RKO (cell line): ENCODE data around the gene TTF2.
A peak's percentile ranks its signal among the peaks of the same experiment; 100 is the strongest.

Experiments used
- DNase-seq: peaks from one replicate; pipeline ENCODE4 v3.0.0-alpha.2; 2016; ENCODE audit warnings: low spot score

Gene TTF2

GRCh38 chr1:117059678-117060440 lies at the start of gene TTF2:
Gene TTF2 (plus strand): TSS chr1:117060326. CDS start chr1:117060347, 21 bp downstream.
- peak; percentile 99 for DNase-seq

DNA sequence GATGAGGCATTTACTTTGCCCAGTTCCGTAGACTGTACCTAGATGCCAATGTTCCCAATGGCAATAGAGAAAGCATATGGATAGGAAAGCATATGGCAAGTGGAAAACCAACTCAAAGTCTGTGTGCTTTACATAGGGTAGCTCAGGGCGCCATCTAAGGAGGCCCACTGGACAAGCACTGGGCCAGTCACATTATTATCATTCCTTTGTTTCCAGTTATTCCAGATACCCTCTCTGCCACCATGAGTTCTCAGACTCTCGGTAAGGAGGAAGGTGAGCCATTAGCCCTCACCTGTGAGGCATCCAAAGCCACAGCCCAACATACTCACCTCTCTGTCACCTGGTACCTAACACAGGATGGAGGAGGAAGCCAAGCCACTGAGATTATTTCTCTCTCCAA lies 48.8 kb upstream of the TTF2 start:
- DNase-seq: no peak

- no peak for DNase-seq
Observed at GRCh38 chr1:117013309-117013858, 46.7 kb upstream of the TTF2 start.

DNA sequence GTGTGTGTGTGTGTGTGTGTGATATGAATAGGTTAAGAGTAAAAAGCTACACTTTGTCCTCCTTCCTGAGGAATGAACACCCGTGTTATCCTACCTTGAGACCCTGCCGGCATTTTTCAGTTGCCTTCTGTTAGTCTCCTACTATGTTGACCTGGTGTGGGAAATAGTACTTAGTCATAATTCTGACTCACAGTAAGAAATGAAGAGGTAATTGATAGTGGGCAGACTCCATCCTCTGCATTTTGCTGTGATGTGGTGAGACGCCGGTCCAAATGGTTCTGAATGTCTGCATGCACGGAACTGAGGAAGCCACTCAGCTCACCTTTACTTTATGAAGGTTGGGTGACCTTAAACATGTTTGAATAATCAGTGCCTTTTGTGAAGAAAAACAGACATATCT lies 45.9 kb upstream of the TTF2 start:
- DNase-seq: no peak

- DNase-seq: no peak
Observed at GRCh38 chr1:117015724-117016123, 44.4 kb upstream of the TTF2 start.

- DNase-seq: no peak
Observed at GRCh38 chr1:117017062-117017461, 43.1 kb upstream of the TTF2 start.

DNA sequence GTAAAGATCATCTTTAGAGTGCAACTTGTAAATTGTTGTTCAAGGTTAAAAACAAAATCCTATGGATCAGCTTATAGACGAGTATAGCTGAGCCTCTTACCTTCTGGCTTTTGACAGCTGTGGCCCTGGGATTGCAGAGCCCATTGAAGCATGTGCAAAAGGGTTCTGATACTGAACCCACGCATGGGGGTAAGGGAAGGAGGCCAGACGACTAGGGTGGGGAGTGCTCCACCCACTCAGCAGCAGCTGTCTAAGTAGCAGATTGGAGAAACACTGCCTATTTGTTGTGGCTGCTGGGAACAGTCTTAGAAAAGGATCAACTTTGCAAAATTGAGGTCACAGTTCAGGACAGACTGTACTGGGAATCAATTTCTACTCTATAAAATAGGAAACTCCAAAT lies 42.5 kb upstream of the TTF2 start:
- no peak for DNase-seq

DNA sequence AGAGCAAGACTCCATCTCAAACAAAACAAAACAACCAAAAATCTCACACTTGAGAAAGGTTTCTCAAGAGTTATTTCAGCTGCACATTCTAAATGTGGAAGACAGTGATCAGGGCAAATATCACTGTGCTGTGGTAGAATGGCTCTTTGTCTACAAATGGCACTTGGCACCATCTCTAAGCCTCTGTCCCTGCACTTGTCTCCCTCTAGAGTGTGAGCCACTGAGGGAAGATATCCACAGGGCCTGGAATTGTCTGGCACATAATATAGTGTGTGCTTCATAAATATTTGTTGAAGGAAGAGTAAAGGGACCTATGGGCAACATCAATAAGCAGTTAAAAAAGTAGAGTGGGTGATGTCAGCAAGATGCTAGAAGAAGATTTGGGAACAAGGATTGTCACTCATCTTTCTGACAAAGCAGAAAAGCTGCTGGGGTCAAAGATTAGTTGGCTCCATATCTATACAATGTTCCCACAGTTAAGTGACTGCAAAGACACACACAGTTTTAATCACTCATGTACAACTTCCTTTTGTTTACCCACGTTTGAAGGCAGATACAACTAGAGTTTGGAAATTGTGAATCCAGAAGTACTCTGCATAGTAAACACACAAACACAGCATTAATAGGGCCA lies 39.5 kb upstream of the TTF2 start:
- DNase-seq: no peak

- no peak for DNase-seq
Observed at GRCh38 chr1:117022114-117022513, 38.0 kb upstream of the TTF2 start.

GRCh38 chr1:117025568-117025967 lies 34.6 kb upstream of the TTF2 start:
- DNase-seq: no peak

DNA sequence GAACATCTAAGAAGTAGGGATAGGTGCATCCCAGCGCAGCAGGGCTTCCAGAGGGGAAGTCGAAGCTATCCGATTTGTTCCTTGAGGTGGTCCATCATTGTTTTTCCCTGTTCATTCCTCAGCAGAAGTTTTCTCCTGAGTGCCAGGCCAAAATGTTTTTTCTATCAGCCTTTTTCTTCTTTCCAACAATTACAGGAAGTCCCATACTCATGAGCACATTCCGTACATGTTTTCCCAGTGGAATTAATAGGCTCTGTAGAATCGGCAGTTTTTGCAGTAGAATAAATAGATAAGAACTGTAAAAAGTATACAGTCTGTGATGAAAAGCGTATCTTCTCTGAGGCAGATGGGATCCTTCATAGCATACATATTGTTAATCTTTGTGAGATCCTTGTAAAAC lies 33.8 kb upstream of the TTF2 start:
- DNase-seq: no peak

GRCh38 chr1:117029685-117030084 lies 30.4 kb upstream of the TTF2 start:
- DNase-seq: no peak

GRCh38 chr1:117030271-117030877 lies 29.8 kb upstream of the TTF2 start:
- no peak for DNase-seq

- DNase-seq: no peak
Observed at GRCh38 chr1:117032266-117032665, 27.9 kb upstream of the TTF2 start.

DNA sequence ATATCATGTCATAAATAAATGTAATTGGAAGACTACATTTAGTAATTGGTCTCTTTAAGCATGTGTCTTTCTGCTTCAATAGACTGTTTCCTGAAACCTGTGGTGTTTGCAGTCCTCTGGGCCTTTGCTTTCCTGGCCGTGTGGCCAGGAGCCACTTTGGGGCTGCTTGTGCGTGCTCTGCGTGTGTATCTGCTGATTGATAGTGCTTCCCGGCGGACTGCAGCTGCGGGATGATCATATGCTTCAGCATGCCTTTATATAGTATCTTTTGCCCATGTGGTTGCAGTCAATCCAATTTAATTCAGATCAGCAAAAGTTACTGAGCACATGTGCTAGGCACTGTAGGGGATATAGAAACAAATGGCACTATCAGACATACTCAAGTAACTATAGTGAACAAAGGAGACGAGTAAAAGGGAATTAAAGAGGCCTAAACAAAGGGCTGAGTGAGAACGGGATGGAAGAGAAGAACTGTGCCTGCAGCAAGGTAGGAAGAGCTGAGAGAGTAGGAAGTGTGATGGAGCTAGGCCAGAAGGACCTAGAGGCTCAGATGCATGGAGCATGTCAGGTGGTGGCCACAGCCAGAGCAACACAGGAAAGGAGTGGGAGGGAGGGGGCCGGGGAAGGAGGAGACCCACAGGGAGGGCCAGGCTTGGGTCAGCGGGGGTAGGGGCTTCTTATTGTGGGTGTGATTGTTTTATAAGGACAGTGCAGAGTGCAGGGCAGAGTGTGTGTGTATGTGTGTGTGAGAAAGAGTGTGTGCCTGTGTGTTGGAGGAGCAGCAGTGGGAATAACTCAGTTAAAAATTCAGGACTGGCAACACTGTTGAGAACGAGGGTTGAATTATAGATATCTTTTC lies 27.2 kb upstream of the TTF2 start:
- no peak for DNase-seq

- DNase-seq: no peak
Observed at GRCh38 chr1:117033772-117034171, 26.4 kb upstream of the TTF2 start.

GRCh38 chr1:117034791-117035290 lies 25.3 kb upstream of the TTF2 start:
- no peak for DNase-seq

- no peak for DNase-seq
Observed at GRCh38 chr1:117036018-117036461, 24.1 kb upstream of the TTF2 start.

DNA sequence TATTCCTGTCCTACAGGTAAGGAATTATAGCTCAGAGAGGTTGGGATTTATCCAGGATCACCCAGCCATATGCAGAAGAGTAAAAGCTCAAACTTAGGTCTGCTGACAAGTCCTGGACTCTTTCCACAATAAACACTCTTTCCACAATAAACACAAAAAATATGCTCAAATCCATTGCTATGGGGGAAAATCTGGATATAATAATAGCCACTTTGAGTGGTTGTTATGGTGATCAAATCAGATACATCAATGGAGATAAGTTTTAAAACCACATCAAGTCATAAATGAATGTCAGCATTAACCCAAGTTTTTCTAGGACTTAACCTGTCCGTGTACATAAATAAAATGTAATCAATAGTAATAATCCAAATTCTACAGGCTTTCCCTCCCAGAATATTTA lies 22.3 kb upstream of the TTF2 start:
- no peak for DNase-seq

DNA sequence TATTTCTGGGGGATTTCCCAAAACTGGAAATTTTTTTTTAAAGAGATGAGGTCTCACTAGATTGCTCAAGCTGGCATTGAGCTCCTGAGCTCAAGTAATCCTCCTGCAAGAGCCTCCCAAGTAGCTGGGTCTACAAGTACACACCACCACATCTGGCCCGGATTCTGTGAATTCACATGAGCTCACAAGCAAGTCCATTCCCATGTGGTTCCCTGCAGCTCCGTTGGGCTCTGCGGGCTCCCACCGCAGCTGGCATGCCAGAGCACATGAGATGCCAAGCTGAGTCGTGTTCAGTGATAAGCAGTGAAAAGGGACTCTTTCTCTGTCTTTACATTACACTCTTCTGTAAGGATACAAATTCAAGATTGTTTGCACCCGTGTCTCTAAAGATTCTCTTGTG lies 21.9 kb upstream of the TTF2 start:
- DNase-seq: no peak

- DNase-seq: no peak
Observed at GRCh38 chr1:117044217-117044616, 15.9 kb upstream of the TTF2 start.

DNA sequence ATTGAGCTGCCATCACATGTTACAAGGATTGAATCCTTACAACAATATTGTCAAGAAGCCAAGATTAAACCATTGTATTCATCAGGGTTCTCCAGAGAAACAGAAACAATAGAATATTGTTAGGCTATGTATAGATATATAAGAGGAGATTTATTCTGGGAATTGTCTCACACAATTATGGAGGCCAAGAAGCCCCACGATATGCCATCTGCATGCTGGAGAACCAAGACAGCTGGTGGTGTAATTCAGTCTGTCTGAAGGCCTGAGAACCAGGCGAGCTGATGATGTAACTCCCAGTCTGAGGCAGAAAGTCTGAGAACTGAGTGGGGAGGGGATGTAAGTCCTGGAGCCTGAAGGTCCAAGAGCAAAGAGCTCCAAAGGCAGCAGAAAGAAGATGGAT lies 14.5 kb upstream of the TTF2 start:
- DNase-seq: no peak
